ENCODE measurements around the gene TTN. TPM values are rescaled to one million over a fixed set of nuclear protein-coding genes. Genes with fewer than 3 reads are reported as not detected.
A peak's percentile ranks its signal among the peaks of the same experiment; 100 is the strongest.

TTN gene
- total and polyA plus RNA-seq, 2 of the 4 experiments (the other 2 are of a cell fraction) = 0.02 to 0.18 TPM

GRCh38 chr2:178819147-178819875 is 12.1 kb upstream of the TTN start:
- intact Hi-C loops (cut with micrococcal nuclease) = no loop called here
- Histone ChIP-seq H3K79me1 (ENCODE audit: low read depth in 1 of 2, low read length in 2 of 2) (no peaks in the 10 kb centered on the region), H2BK5ac (ENCODE audit: low read depth, low read length, poor library complexity, severe bottlenecking) (no peak overlapping the region), H3K4ac (ENCODE audit: low read depth, low read length) (no peak overlapping the region), H3K9me1 (ENCODE audit: insufficient read depth, low read length) (no peaks in the 10 kb centered on the region), H2BK15ac (ENCODE audit: low read depth, low read length) (no peak overlapping the region), H4K20me1 (ENCODE audit: insufficient read depth, low read length) (no peaks in the 10 kb centered on the region), H3K56ac (ENCODE audit: extremely low read depth, insufficient read depth, low read length) (no peak overlapping the region), H3K9me3 (ENCODE audit: control insufficient read depth, insufficient read depth, low read length) (no peaks in the 10 kb centered on the region), H2BK120ac (ENCODE audit: low read depth, low read length) (no peak overlapping the region), H2AK5ac (ENCODE audit: low read depth, low read length) (no peak overlapping the region), H2AFZ (replicated peaks; ENCODE audit: low read length, poor library complexity) (no peak overlapping the region), H2AK9ac (replicated peaks; ENCODE audit: low read depth, low read length, poor library complexity) (no peak overlapping the region), H3K14ac (replicated peaks; ENCODE audit: low read depth, low read length) (no peak overlapping the region), H2BK20ac (ENCODE audit: low read depth, low read length) (no peak overlapping the region), H4K5ac (ENCODE audit: low read depth, low read length) (no peak overlapping the region), H3K27ac (ENCODE audit: insufficient read depth, low read length) (no peak overlapping the region), H4K91ac (ENCODE audit: insufficient read depth, low read depth, low read length) (no peak overlapping the region), H3K9ac (ENCODE audit: low read depth, low read length) (no peak overlapping the region), H3K4me1 (ENCODE audit: control insufficient read depth, insufficient read depth, low read length) (no peaks in the 10 kb centered on the region), H3K27me3 (ENCODE audit: control insufficient read depth, insufficient read depth, low read length) (no peaks in the 10 kb centered on the region), H3K23ac (ENCODE audit: low read depth, low read length) (no peak overlapping the region), H4K8ac (ENCODE audit: low read depth in 2 of 2, low read length in 2 of 2) (no peak overlapping the region), H3K4me3 (ENCODE audit: insufficient read depth, low read depth, low read length) (no peak overlapping the region), H3K36me3 (ENCODE audit: control insufficient read depth, insufficient read depth, low read length) (no peaks in the 10 kb centered on the region), H3K18ac (ENCODE audit: low read depth, low read length) (no peak overlapping the region), H3K4me2 (ENCODE audit: low read depth, low read length) (no peak overlapping the region)
- in situ Hi-C loops (cut with MboI; ENCODE audit: low sequenced_read_pairs) = no loop called here
- WGBS, 2 experiments (ENCODE audit: extremely low coverage in 2 of 2, insufficient read length in 1 of 2) = no CpG with 5 or more reads among the region's 1 CpG
- CTCF ChIA-PET = interaction anchor here (0.5 to 1.0 kb wide), 3 partner anchors 56 to 107 kb away, joined by 3 read pairs; no protein-coding TSS in a partner anchor
- DNase-seq (peak; percentile 5), ATAC-seq (ENCODE audit: low read depth) (no peak)
- BruUV-seq (replicated peaks) = no TSS peak
- POLR2A ChIA-PET (ENCODE audit: unreplicated experiment) = no interaction called here
- TF ChIP-seq BHLHE40 (IDR thresholded peaks at IDR 0.05; ENCODE audit: low read depth, low read length) = no peak
- TF ChIP-seq MAFK (IDR thresholded peaks at IDR 0.05; ENCODE audit: low read depth, low read length) = no peak
- TF ChIP-seq CTCF (conservative IDR thresholded peaks at IDR 0.05; ENCODE audit: low read depth, low read length) = no peak
- TF ChIP-seq RCOR1 (IDR thresholded peaks at IDR 0.05; ENCODE audit: insufficient replicate concordance, low read length) = no peak
- TF ChIP-seq FOS (IDR thresholded peaks at IDR 0.05; ENCODE audit: low read depth, low read length) = no peak
- no peak for TF ChIP-seq ELK1 (IDR thresholded peaks at IDR 0.05; ENCODE audit: borderline replicate concordance, low read depth, low read length)
- no peak for TF ChIP-seq RAD21 (IDR thresholded peaks at IDR 0.05; ENCODE audit: low read length)
- no peak for TF ChIP-seq RFX5 (IDR thresholded peaks at IDR 0.05; ENCODE audit: low read depth, low read length)
- no peak for TF ChIP-seq MXI1 (IDR thresholded peaks at IDR 0.05; ENCODE audit: borderline replicate concordance, low read depth, low read length)
- dilution Hi-C loops (cut with HindIII; ENCODE audit: low sequenced_read_pairs, unreplicated experiment) = no loop called here

Measured in IMR-90 (cell line).